GM12874 (cell line): ENCODE data around the gene TAS1R3.

Source experiments
- CTCF ChIP-seq: IDR thresholded peaks from 2 replicates; pipeline ENCODE4 v1.5.1; 2011; ENCODE audit warnings: low read depth, mild to moderate bottlenecking, control low read depth, low read length, moderate library complexity; ENCODE audit not compliant: insufficient read depth

The TAS1R3 gene

GRCh38 chr1:1292442-1292779 is 38.7 kb upstream of the TAS1R3 start:
- no peak for TF ChIP-seq CTCF

GRCh38 chr1:1292851-1293250 is 38.2 kb upstream of the TAS1R3 start:
- no peak for TF ChIP-seq CTCF

GRCh38 chr1:1293263-1294249 is 37.5 kb upstream of the TAS1R3 start:
- no peak for TF ChIP-seq CTCF

GRCh38 chr1:1294250-1294890 is 36.7 kb upstream of the TAS1R3 start:
- TF ChIP-seq CTCF: no peak

- TF ChIP-seq CTCF: no peak
These were observed 35.7 kb upstream of the TAS1R3 start for GRCh38 chr1:1295154-1295923.

- TF ChIP-seq CTCF: no peak
These were observed 34.7 kb upstream of the TAS1R3 start for GRCh38 chr1:1296070-1297061.
